ENCODE measurements around the gene BOD1L1.

Gene BOD1L1

GRCh38 chr4:13642170-13642950 is 14.8 kb upstream of the BOD1L1 start:
- no peak for DNase-seq (ENCODE audit: extremely low spot score)
- TF ChIP-seq ZNF384 (IDR thresholded peaks at IDR 0.05), result no peak
- no peak for TF ChIP-seq LEF1 (IDR thresholded peaks at IDR 0.05; ENCODE audit: borderline replicate concordance)
- TF ChIP-seq CTBP1 (IDR thresholded peaks at IDR 0.05; ENCODE audit: borderline replicate concordance), result no peak
- no peak for TF ChIP-seq PKNOX1 (IDR thresholded peaks at IDR 0.05)
- TF ChIP-seq BHLHE40 (IDR thresholded peaks at IDR 0.05; ENCODE audit: borderline replicate concordance), result no peak
- no peak for TF ChIP-seq SP1 (IDR thresholded peaks at IDR 0.05)
- no peak for TF ChIP-seq TARDBP (IDR thresholded peaks at IDR 0.05)
- TF ChIP-seq FOXM1 (IDR thresholded peaks at IDR 0.05; ENCODE audit: borderline replicate concordance), result no peak
- ChIA-PET POLR2A (interaction anchor here (1.5 kb wide), 1 partner anchor 14 kb away, joined by 12 read pairs; the partner anchor contains the start of gene BOD1L1), CTCF (interaction anchor here (3.9 kb wide), 1 partner anchor 12 kb away, joined by 24 read pairs; no protein-coding TSS in a partner anchor)

- TF ChIP-seq L3MBTL2 (conservative IDR thresholded peaks at IDR 0.05), result no peak
- TF ChIP-seq FOXK2 (IDR thresholded peaks at IDR 0.05), result no peak
- TF ChIP-seq CTBP1 (IDR thresholded peaks at IDR 0.05; ENCODE audit: borderline replicate concordance), result no peak
- no peak for TF ChIP-seq ZNF384 (IDR thresholded peaks at IDR 0.05)
- TF ChIP-seq FOXM1 (IDR thresholded peaks at IDR 0.05; ENCODE audit: borderline replicate concordance), result no peak
- TF ChIP-seq FOXA1 (IDR thresholded peaks at IDR 0.05), result no peak
- CTCF ChIA-PET, result interaction anchor here (0.9 to 3.9 kb wide), 2 partner anchors 13 to 14 kb away, joined by 3 to 24 read pairs; partner anchors contain the start of gene BOD1L1
- no peak for DNase-seq (ENCODE audit: extremely low spot score)
- POLR2A ChIA-PET, result interaction anchor here (1.5 to 2.1 kb wide), 3 partner anchors 8 to 13 kb away, joined by 7 to 22 read pairs (median 9); partner anchors contain the start of gene BOD1L1
These were observed 13.6 kb upstream of the BOD1L1 start for GRCh38 chr4:13641084-13641483.

- DNase-seq (ENCODE audit: extremely low spot score), result peak; percentile 23
- POLR2A ChIA-PET, result interaction anchor here (1.3 to 2.1 kb wide), 4 partner anchors 9 to 1361 kb away, joined by 5 to 22 read pairs (median 8); partner anchors contain the start of gene BOD1L1
- TF ChIP-seq BHLHE40 (IDR thresholded peaks at IDR 0.05; ENCODE audit: borderline replicate concordance) (no peak), CTBP1 (IDR thresholded peaks at IDR 0.05; ENCODE audit: borderline replicate concordance) (peak; percentile 59; the same call in 1 of the 2 replicates), PKNOX1 (IDR thresholded peaks at IDR 0.05) (peak; percentile 69)
These were observed 12.8 kb upstream of the BOD1L1 start for GRCh38 chr4:13640149-13640940.

GRCh38 chr4:13635286-13635799 is 7.8 kb upstream of the BOD1L1 start:
- CTCF ChIA-PET, result no interaction called here
- POLR2A ChIA-PET, result no interaction called here
- no peak for DNase-seq (ENCODE audit: extremely low spot score)
- no peak for TF ChIP-seq CTBP1 (IDR thresholded peaks at IDR 0.05; ENCODE audit: borderline replicate concordance)
- TF ChIP-seq FOXA1 (IDR thresholded peaks at IDR 0.05), result no peak
- no peak for TF ChIP-seq FOXM1 (IDR thresholded peaks at IDR 0.05; ENCODE audit: borderline replicate concordance)
- TF ChIP-seq HDGF (IDR thresholded peaks at IDR 0.05; ENCODE audit: borderline replicate concordance), result no peak

More at GRCh38 chr4:13640149-13640940, 12.8 kb upstream of the BOD1L1 start:
- CTCF ChIA-PET, result interaction anchor here (3.9 kb wide), 1 partner anchor 14 kb away, joined by 24 read pairs; no protein-coding TSS in a partner anchor

GRCh38 chr4:13633671-13634070 is 6.1 kb upstream of the BOD1L1 start:
- no peak for TF ChIP-seq LEF1 (IDR thresholded peaks at IDR 0.05; ENCODE audit: borderline replicate concordance)
- TF ChIP-seq SUZ12 (IDR thresholded peaks at IDR 0.05), result no peak
- TF ChIP-seq ELF4 (IDR thresholded peaks at IDR 0.05), result no peak
- no peak for TF ChIP-seq TARDBP (IDR thresholded peaks at IDR 0.05)
- TF ChIP-seq HDGF (IDR thresholded peaks at IDR 0.05; ENCODE audit: borderline replicate concordance), result no peak
- TF ChIP-seq CTBP1 (IDR thresholded peaks at IDR 0.05; ENCODE audit: borderline replicate concordance), result no peak
- no peak for TF ChIP-seq ARNT (IDR thresholded peaks at IDR 0.05)
- TF ChIP-seq FOXM1 (IDR thresholded peaks at IDR 0.05; ENCODE audit: borderline replicate concordance), result no peak
- TF ChIP-seq ZNF384 (IDR thresholded peaks at IDR 0.05), result no peak
- TF ChIP-seq BHLHE40 (IDR thresholded peaks at IDR 0.05; ENCODE audit: borderline replicate concordance), result no peak
- TF ChIP-seq PKNOX1 (IDR thresholded peaks at IDR 0.05), result no peak
- no peak for TF ChIP-seq L3MBTL2 (conservative IDR thresholded peaks at IDR 0.05)
- TF ChIP-seq SP1 (IDR thresholded peaks at IDR 0.05), result no peak
- TF ChIP-seq NFRKB (IDR thresholded peaks at IDR 0.05), result no peak
- TF ChIP-seq FOXA1 (IDR thresholded peaks at IDR 0.05), result no peak
- TF ChIP-seq FOXK2 (IDR thresholded peaks at IDR 0.05), result no peak
- no peak for DNase-seq (ENCODE audit: extremely low spot score)
- CTCF ChIA-PET, result no interaction called here
- POLR2A ChIA-PET, result no interaction called here

Data from HEK293T (cell line).